Keratinocyte (primary cell): ENCODE results near the gene MAP1LC3B2. TPM values are rescaled to one million over a fixed set of nuclear protein-coding genes. Genes with fewer than 3 reads are reported as not detected.

Source experiments
- DNase-seq: peaks from one replicate; pipeline ENCODE4 v3.0.0-alpha.2; 2011; ENCODE audit warnings: low read depth, missing footprints, low spot score
- FAIRE-seq: peaks from 2 replicates; lab custom pipeline; 2011; peaks lifted over from hg19 to GRCh38; lab: Jason Lieb, UNC
- H2AFZ ChIP-seq: 2 replicates; pipeline ENCODE4 v1.6.0; 2012; ENCODE audit warnings: low read length, control low read depth, inconsistent platforms; ENCODE audit not compliant: control insufficient read depth
- H3K27ac ChIP-seq: 2 replicates; pipeline ENCODE4 v1.5.1; 2011; ENCODE audit warnings: low read length; ENCODE audit not compliant: control insufficient read depth, insufficient read depth
- H3K27me3 ChIP-seq: 3 replicates; pipeline ENCODE4 v1.6.0; 2011; ENCODE audit warnings: low read length; ENCODE audit not compliant: control insufficient read depth, insufficient read depth; ENCODE audit errors: extremely low read depth
- H3K36me3 ChIP-seq, 2 experiments: 2 replicates in 1 of 2; 3 replicates in 1 of 2; pipeline ENCODE4 v1.5.1; 2011; ENCODE audit warnings: low read length in 2 of 2, mild to moderate bottlenecking in 1 of 2; ENCODE audit not compliant: control insufficient read depth in 2 of 2, insufficient read depth in 2 of 2; ENCODE audit errors: extremely low read depth in 1 of 2
- H3K4me1 ChIP-seq: 3 replicates; pipeline ENCODE4 v1.5.1; 2011; ENCODE audit warnings: low read length; ENCODE audit not compliant: control insufficient read depth, insufficient read depth; ENCODE audit errors: extremely low read depth
- H3K4me2 ChIP-seq: 3 replicates; pipeline ENCODE4 v1.6.0; 2011; ENCODE audit warnings: low read depth, low read length; ENCODE audit not compliant: control insufficient read depth, insufficient read depth; ENCODE audit errors: extremely low read depth
- H3K4me3 ChIP-seq, 3 experiments: fragments of 200-600 bp in 1 of 3; sonication (generic) in 1 of 3; 2 replicates in 2 of 3; 3 replicates in 1 of 3; pipeline ENCODE4 v1.5.1; 2011 to 2016; ENCODE audit warnings: low read length in 3 of 3, mild to moderate bottlenecking in 3 of 3, control low read depth in 2 of 3, inconsistent platforms in 1 of 3, low read depth in 1 of 3, mixed read lengths in 1 of 3, mixed run types in 1 of 3, moderate library complexity in 1 of 3; ENCODE audit not compliant: control insufficient read depth in 2 of 3, insufficient read depth in 2 of 3; ENCODE audit errors: extremely low read depth in 1 of 3
- H3K79me2 ChIP-seq: 2 replicates; pipeline ENCODE4 v1.6.0; 2012; ENCODE audit warnings: low read length; ENCODE audit not compliant: control insufficient read depth, insufficient read depth
- H3K9ac ChIP-seq: 3 replicates; pipeline ENCODE4 v1.6.0; 2011; ENCODE audit warnings: low read length; ENCODE audit not compliant: control insufficient read depth, insufficient read depth; ENCODE audit errors: extremely low read depth
- H3K9me1 ChIP-seq: 3 replicates; pipeline ENCODE4 v1.6.0; 2011; ENCODE audit warnings: low read length; ENCODE audit not compliant: control insufficient read depth, insufficient read depth; ENCODE audit errors: extremely low read depth
- H3K9me3 ChIP-seq: 2 replicates; pipeline ENCODE4 v1.5.1; 2012; ENCODE audit warnings: low read depth, low read length; ENCODE audit not compliant: control insufficient read depth
- H4K20me1 ChIP-seq: 3 replicates; pipeline ENCODE4 v1.6.0; 2011; ENCODE audit warnings: low read length; ENCODE audit not compliant: control insufficient read depth, insufficient read depth; ENCODE audit errors: extremely low read depth
- EZH2 ChIP-seq: IDR thresholded peaks from one replicate; pipeline ENCODE4 v1.6.1; 2012; ENCODE audit warnings: inconsistent platforms, mild to moderate bottlenecking, low read length, moderate library complexity
- dilution Hi-C: fragments of 300-500 bp; cut with MboI; formaldehyde crosslinking; loops from one replicate; pipeline ENCODE4 v1.7.0; 2020; ENCODE audit warnings: low sequenced_read_pairs; ENCODE audit not compliant: extremely low pct_ligation_motif_present
- polyA plus RNA-seq, 5 experiments: library from polyadenylated mRNA; depleted of rRNA in 3 of 5; stranded (reverse) in 3 of 5; stranded (forward) in 1 of 5; unstranded in 1 of 5; fragments of >200 nt; gene quantifications; 1 replicate in 1 of 5; 2 replicates in 3 of 5; 3 replicates in 1 of 5; pipeline versions ENCODE4 v1.2.1 to v1.2.3, GENCODE V29; 2011 to 2012; ENCODE audit warnings: missing spikeins in 2 of 5, low read depth in 1 of 5, low replicate concordance in 1 of 5
- TF ChIP-seq, protein P1 (sequence below), 3 experiments: IDR thresholded peaks in 1 of 3; conservative IDR thresholded peaks in 1 of 3; optimal IDR thresholded peaks in 1 of 3; 2 replicates in 2 of 3; 3 replicates in 1 of 3; pipeline versions ENCODE3 to v1.5.1; 2011; ENCODE audit warnings: low read length in 3 of 3, mild to moderate bottlenecking in 3 of 3, moderate library complexity in 2 of 3, control low read depth in 1 of 3, inconsistent platforms in 1 of 3; ENCODE audit not compliant: insufficient read depth in 2 of 3; ENCODE audit errors: extremely low read depth in 1 of 3

MAP1LC3B2 gene
- polyA plus RNA-seq, 1 donor (not counting 4 experiments of a cell fraction or from before 2014, with no cell fraction given), result 6.0 TPM

DNA sequence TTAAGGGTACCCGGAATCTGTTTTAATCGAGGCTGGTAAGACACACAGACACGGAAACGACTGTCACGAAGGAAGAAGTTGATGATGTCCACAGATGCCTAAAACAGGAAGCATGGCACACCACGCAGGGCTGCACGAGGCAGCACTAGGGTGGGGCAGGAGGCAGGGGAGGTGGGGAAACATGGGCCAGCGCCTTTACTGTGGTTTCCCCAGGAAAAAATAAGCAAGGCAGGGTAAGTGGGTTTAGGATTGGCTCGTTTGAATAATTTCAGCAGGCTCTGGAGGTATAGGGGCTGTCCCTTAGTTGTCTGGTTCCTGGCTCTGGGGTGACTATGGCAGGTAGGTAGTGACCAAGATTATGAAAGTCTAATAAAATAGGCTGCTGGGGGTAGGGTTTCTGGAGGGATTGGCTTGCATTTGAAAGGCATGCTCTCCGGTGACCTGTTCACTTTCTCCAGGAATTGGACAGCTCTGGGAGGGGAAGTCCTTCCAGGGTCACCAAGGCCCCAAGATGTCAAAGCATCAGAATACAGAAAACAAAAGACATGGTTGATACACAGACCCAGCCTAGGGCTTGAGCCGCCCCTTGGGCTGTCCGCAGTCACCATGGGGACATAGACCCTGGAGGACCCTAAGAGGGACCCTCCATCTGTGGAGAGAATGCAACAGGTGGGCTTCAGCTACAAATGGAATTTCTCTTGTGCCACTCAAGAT lies 35.3 kb downstream of the MAP1LC3B2 start:
- no peak overlapping the region for H3K27ac ChIP-seq
- no peaks in the 10 kb centered on the region for H4K20me1 ChIP-seq
- no peaks in the 10 kb centered on the region for H3K9me3 ChIP-seq
- no peaks in the 10 kb centered on the region for H3K27me3 ChIP-seq
- no peak for DNase-seq
- no peak overlapping the region for H3K9ac ChIP-seq
- H3K9me1 ChIP-seq, result no peaks in the 10 kb centered on the region
- H3K36me3 ChIP-seq, result no peaks in the 10 kb centered on the region
- no peak overlapping the region for H3K4me2 ChIP-seq
- TF ChIP-seq, protein P1, sequence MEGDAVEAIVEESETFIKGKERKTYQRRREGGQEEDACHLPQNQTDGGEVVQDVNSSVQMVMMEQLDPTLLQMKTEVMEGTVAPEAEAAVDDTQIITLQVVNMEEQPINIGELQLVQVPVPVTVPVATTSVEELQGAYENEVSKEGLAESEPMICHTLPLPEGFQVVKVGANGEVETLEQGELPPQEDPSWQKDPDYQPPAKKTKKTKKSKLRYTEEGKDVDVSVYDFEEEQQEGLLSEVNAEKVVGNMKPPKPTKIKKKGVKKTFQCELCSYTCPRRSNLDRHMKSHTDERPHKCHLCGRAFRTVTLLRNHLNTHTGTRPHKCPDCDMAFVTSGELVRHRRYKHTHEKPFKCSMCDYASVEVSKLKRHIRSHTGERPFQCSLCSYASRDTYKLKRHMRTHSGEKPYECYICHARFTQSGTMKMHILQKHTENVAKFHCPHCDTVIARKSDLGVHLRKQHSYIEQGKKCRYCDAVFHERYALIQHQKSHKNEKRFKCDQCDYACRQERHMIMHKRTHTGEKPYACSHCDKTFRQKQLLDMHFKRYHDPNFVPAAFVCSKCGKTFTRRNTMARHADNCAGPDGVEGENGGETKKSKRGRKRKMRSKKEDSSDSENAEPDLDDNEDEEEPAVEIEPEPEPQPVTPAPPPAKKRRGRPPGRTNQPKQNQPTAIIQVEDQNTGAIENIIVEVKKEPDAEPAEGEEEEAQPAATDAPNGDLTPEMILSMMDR (optimal IDR thresholded peaks at IDR 0.05 in 1 of 3, IDR thresholded peaks at IDR 0.05 in 1 of 3, conservative IDR thresholded peaks at IDR 0.05 in 1 of 3; ENCODE audit: extremely low read depth in 1 of 3, insufficient read depth in 2 of 3, low read length in 3 of 3), result no peak
- TF ChIP-seq EZH2, result no peak
- no peak overlapping the region for H2AFZ ChIP-seq
- no peaks in the 10 kb centered on the region for H3K79me2 ChIP-seq
- dilution Hi-C loops, result no loop called here
- peaks cover 11% of the 10 kb centered on the region for H3K4me1 ChIP-seq
- H3K4me3 ChIP-seq, result no peak overlapping the region
- FAIRE-seq, result no peak

DNA sequence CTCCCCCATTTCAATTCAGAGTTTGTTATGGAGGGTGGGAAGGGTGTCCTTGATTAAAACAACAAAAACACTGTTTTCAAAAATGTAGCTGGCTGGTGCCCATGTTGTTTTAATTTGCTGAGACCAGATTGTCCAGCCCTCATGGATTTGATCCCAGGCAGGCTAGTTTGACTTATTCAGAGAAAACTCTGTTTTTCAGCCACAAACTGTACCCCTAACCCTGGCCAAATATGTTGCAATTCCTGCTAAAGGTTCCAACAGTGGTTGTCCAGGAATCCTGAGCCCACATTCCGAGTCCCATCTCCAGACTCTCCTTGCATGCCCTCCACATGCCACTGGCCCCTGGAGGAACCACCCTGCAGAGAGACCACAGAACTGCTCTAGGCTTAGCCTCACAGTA lies 36.0 kb downstream of the MAP1LC3B2 start:
- Histone ChIP-seq H3K4me2 (no peak overlapping the region), H3K9ac (no peak overlapping the region), H3K9me3 (no peaks in the 10 kb centered on the region), H3K27ac (no peak overlapping the region), H3K27me3 (no peaks in the 10 kb centered on the region), H4K20me1 (no peaks in the 10 kb centered on the region), H3K4me1 (peaks cover 11% of the 10 kb centered on the region), H3K79me2 (no peaks in the 10 kb centered on the region), H3K4me3 (no peak overlapping the region), H3K36me3 (no peaks in the 10 kb centered on the region), H2AFZ (no peak overlapping the region), H3K9me1 (no peaks in the 10 kb centered on the region)
- FAIRE-seq (no peak), DNase-seq (no peak)
- dilution Hi-C loops, result no loop called here
- no peak for TF ChIP-seq EZH2
- TF ChIP-seq, protein P1 (optimal IDR thresholded peaks at IDR 0.05 in 1 of 3, IDR thresholded peaks at IDR 0.05 in 1 of 3, conservative IDR thresholded peaks at IDR 0.05 in 1 of 3; ENCODE audit: extremely low read depth in 1 of 3, insufficient read depth in 2 of 3, low read length in 3 of 3), result no peak
